ENCODE results near the gene PCLO.
"Not testable (repeated sequence)": the region's sequence is repeated elsewhere in the genome, so short reads cannot be mapped to it uniquely, and the experiment has no call there.

PCLO gene

GRCh38 chr7:83040484-83040883 is 122.2 kb downstream of the PCLO start:
- no peak for DNase-seq (ENCODE audit: low read depth in 2 of 2)

- DNase-seq (ENCODE audit: low read depth in 2 of 2): no peak
Measured at GRCh38 chr7:83038787-83039186, 123.9 kb downstream of the PCLO start.

GRCh38 chr7:83036721-83037380 is 125.8 kb downstream of the PCLO start:
- DNase-seq (ENCODE audit: low read depth in 2 of 2): no peak

- no peak for DNase-seq (ENCODE audit: low read depth in 2 of 2)
Measured at GRCh38 chr7:83036130-83036529, 126.6 kb downstream of the PCLO start.

GRCh38 chr7:83032195-83032594 is 130.5 kb downstream of the PCLO start:
- DNase-seq (ENCODE audit: low read depth in 2 of 2): no peak

- DNase-seq (ENCODE audit: low read depth in 2 of 2): not testable (repeated sequence)
Measured at GRCh38 chr7:83023817-83024665, 138.6 kb downstream of the PCLO start.

GRCh38 chr7:83021032-83021431 is 141.7 kb downstream of the PCLO start:
- DNase-seq (ENCODE audit: low read depth in 2 of 2): no peak

- no peak for DNase-seq (ENCODE audit: low read depth in 2 of 2)
Measured at GRCh38 chr7:83020161-83020560, 142.5 kb downstream of the PCLO start.

GRCh38 chr7:83015916-83016315 is 146.8 kb downstream of the PCLO start:
- DNase-seq (ENCODE audit: low read depth in 2 of 2): no peak

- DNase-seq (ENCODE audit: low read depth in 2 of 2): no peak
Measured at GRCh38 chr7:83014546-83014945, 148.1 kb downstream of the PCLO start.

- no peak for DNase-seq (ENCODE audit: low read depth in 2 of 2)
Measured at GRCh38 chr7:83011954-83012353, 150.7 kb downstream of the PCLO start.

- DNase-seq (ENCODE audit: low read depth in 2 of 2): no peak
Measured at GRCh38 chr7:83005410-83005809, 157.3 kb downstream of the PCLO start.

- no peak for DNase-seq (ENCODE audit: low read depth in 2 of 2)
Measured at GRCh38 chr7:83001362-83002040, 161.2 kb downstream of the PCLO start.

GRCh38 chr7:82998436-82998835 is 164.2 kb downstream of the PCLO start:
- DNase-seq (ENCODE audit: low read depth in 2 of 2): no peak

- DNase-seq (ENCODE audit: low read depth in 2 of 2): no peak
Measured at GRCh38 chr7:82985144-82985802, 177.4 kb downstream of the PCLO start.

- DNase-seq (ENCODE audit: low read depth in 2 of 2): no peak
Measured at GRCh38 chr7:82980130-82980788, 182.4 kb downstream of the PCLO start.

- DNase-seq (ENCODE audit: low read depth in 2 of 2): no peak
Measured at GRCh38 chr7:82975811-82976468, 186.7 kb downstream of the PCLO start.

- no peak for DNase-seq (ENCODE audit: low read depth in 2 of 2)
Measured at GRCh38 chr7:82972135-82972534, 190.5 kb downstream of the PCLO start.

- DNase-seq (ENCODE audit: low read depth in 2 of 2): no peak
Measured at GRCh38 chr7:82965088-82966036, 197.3 kb downstream of the PCLO start.

Data from stimulated activated CD4-positive, alpha-beta T cell treated with anti-CD3 and anti-CD28 coated beads, Interleukin-4, amount 100 ng/mL, for 48 hours (primary cell).